ENCODE data around the gene PLEKHF1.

PLEKHF1 gene

DNA sequence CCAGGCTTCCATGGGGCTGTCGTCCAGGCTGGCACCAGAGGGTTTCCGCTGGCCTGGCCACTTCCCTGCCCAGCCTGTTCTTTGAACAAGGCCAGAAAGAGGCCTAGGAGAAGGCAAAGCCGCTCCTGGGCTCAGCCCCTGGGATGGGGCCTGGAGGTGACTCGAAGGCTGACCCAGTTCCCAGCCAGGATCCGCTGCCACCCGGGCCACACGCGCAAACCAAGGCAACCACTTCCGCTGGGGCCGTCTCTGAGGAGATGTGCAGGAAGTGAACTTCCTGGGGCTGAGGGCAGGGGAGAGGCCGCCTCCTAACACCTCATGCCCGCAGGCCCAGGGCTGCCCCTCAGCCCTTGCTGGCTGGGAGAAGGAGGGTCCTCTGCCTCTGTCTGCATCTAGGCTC is 15.2 kb downstream of the PLEKHF1 start:
- DNase-seq, result peak; percentile 30 to 47

DNA sequence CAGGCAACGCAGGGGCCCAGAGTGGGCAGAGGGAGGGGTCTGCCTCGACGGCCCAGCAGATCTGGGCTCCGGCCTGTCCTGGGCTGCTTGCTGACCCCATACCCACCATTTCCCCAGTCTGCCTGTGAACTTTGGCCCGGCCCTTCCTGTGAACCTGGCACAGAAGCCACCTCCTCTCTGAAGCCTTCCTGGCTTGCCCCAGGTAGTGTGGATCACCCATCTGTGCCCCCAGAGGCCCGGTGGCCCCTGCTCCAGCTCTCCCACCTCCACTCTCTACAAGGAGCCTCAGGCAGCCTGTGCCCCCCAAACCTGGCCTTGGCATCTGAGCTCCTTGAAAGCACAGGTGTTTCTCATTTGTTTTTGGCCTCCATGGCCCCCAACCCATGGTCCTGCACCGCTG is 15.7 kb downstream of the PLEKHF1 start:
- no peak for DNase-seq

DNA sequence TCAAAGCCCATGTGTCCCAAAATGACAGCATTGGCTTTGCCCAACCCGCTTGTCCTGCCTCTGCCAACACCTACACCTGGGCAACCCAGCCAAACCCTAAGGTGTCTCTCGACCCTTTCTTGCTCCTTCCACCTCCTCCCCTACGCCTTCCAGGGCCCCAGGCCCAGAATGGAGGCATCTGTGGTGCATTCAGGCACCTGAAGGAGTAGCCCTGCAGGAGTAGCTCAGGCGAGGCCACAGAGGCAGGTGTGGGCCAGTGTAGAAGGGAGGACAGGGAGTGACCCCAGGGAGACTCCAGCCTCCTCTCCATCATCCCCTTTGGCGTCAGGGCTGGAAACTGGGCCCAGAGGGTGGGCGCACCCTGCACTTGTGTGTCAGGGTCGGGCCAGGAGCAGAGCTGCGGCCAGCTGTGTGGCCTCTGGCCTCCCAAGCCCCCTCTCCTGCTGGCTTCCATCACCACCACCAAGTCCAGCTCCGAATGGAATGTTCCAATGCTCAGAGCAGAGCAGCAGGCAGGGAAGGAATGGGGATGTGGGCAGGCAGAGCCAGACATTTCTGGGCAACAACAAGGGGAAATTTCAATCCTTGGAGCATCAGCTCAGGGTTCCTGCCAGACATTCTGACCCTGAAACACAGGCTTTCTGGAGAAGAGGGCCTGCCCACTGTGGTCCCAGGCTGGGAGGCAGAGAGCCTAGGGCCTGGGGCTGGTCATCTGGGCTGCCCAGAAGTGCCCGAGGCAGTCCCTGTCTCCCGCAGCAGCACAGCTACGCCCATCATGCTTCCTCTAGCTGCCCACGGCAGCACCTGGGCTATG is 16.4 kb downstream of the PLEKHF1 start:
- DNase-seq, result no peak

DNA sequence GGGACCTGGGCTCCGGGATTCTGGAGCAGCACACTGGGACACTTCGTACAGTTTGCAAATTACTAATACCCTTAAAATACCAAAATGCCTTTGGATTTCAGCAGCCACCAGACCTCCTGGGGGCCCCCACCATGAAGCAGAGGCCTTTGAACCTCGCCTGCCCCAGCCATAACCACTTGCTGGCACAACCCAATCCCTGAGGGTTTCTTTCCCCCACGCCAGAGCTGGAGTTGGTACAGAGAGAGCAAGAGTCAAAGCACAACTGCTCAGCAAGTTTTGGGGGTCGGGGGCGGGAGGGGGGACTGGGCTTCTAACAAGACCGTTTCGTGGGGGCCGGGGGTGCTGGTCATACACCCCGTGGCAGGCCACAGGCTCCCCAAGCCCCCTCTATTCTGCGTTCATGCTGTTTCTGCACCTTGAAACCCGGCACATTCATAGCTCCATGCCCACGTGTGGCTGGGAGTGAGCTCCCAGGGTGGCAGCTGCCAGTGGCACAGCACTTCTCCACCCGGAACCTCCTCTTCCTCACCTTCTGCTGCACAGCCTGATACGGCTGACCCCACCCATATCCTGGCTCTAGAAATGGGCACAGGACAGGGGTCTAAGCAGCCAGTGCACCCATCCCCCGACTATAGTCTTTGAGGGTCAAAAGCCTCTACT is 17.1 kb downstream of the PLEKHF1 start:
- DNase-seq, result no peak

DNA sequence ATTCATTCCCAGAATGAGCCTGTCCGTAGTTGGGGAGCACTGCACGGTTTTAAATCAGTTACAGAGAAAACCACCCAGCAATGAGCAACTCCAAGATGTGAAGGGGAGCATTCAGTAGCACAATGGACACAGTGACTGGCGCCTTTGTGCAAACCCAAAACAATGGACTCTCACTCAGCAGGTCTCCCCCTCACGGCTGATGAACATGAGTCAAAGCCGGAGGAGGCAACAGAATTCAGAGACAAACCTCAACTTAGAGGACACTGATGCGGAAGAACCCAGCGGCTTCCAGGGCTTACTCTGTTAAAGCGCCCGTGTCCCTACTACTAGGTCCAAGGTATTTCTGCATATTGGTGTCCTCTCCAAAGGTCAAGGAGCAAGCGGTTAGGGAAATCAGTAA is 17.7 kb downstream of the PLEKHF1 start:
- DNase-seq, result no peak

DNA sequence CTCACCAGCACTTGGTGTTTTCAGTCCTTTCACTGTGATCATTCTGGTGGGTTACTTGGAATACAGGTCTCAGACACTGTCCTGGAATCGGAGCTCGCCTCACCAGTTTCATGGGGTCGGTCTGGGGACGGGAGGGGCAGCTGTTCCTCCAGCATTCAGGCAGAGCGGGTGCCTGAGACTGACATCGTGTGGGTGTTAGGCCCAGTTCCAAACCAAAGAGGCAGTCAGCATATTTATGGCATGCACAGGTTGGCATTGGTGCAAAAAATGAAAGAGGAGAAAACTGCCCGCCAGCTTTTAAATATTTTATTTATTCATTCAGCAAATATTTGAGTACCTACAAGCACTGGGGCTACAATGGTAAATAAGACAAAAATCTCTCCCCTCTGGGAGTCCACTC is 20.1 kb downstream of the PLEKHF1 start:
- no peak for DNase-seq

DNA sequence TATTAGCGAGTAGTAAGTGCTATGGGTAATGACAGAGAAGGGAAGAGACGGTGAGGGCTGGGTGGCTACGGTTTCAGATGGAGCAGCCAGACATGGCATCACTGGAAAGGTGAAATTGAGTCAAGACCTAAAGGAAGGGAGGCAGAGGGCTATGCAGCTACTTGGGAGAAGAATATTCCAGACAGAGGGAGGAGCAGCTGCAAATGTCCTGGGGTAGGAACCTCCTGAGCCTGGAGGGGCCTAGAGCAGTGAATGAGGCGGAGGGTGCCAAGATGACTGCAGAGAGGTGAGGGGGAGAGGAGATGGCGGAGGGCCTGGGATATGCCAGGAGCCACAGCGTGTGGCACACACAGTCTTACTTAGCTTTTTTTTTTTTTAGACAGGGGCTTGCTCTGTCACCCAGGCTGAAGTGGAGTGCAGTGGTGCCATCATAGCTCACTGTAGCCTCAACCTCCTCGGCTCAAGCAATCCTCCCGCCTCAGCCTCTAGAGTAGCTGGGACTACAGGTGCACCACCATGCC is 21.1 kb downstream of the PLEKHF1 start:
- DNase-seq, result no peak

DNA sequence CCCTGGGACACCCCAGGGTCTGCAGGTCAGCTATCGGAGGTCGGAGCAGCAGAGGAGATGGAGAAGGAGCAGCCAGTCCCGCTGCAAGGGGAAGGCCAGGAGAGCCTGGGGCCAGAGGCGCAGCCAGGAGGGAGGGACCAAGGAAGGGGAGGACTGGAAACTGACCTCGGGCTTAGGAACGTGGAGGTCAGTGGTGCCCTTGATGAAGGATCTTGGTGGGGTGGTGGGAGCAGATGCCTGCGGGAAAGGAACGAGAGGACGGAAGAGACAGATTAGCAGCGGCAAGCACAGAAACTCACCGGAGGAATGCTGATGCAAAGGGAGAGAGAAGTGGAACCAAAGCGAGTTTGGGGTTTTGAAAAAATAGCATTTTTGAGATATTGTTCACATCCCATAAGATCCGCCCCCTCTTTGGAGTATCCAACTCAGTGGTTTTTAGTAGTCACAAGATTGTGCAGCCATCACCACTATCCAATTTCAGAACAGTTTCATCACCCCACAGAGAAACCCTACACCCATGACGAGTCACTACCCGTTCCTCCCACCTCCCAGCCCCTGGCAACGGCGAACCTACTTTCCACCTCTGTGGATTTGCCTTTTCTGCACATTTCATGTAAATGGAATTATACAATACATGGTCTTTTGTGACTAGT is 22.1 kb downstream of the PLEKHF1 start:
- no peak for DNase-seq

DNA sequence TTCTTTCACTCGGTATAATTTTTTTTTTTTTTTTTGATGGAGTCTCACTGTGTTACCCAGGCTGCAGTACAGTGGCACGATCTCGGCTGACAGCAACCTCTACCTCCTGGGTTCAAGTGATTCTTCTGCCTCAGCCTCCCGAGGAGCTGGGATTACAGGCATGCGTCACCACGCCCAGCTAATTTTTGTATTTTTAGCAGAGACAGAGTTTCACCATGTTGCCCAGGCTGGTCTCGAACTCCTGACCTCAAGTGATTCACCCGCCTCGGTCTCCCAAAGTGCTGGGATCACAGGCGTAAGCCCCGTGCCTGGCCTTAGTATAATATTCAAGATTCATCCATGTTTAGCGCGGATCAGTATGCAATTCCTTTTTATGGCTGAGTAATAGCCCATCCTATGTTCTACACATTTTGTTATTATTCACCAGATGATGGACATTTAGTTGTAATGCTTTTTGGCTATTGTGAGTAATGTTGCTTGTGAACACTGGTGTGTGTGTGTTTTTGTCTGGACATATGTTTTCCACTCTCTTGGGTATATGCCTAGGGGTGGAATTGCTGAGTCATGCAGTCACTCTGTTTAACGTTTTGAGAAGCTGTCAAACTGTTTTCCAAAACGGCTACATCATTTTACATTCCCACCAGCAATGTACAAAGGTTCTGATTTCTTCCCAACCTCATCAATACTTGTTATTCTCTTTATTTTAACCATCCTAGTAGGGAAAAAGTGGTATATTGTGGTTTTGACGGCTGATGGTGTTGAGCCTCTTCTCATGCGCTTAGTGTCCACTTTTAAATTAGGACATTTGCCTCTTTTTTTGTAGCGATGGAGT is 22.9 kb downstream of the PLEKHF1 start:
- no peak for DNase-seq

DNA sequence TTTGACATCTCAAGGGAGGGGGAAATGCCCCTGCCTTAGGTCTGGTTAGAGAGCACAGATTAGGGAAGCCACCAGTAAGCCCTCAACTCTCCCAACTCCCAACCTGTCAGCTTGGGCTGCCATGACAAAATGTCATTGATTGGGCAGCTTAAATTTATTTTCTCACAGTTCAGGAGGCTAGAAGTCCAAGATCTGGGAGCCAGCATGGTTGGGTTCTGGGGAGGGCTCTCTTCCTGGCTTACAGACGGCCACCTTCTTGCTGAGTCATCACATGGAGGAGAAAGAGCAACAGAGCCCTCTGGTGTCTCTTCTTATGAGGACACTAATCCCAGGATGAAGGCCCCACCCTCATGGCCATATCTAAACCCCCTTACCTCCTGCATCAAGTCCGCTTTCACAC is 25.6 kb downstream of the PLEKHF1 start:
- peak; percentile 52 to 54 for DNase-seq

DNA sequence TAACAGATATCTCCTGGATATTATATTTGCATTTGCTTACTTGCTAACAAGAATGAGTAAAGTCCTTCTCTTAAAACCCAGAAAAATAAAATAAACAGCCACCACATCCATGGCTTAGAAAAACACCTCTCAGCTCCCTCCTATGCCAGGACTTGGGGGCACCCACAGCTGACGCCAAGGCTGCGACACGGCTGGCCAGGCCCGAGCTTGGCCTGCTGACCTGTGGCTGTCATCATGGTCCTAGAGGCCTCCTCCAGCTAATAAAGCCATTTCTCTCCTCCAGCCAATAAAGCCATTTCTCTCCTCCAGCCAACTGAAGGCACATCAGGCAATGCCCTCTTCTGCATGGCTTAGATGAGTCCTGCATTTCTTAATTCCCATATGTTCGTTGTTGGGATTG is 28.9 kb downstream of the PLEKHF1 start:
- no peak for DNase-seq

DNA sequence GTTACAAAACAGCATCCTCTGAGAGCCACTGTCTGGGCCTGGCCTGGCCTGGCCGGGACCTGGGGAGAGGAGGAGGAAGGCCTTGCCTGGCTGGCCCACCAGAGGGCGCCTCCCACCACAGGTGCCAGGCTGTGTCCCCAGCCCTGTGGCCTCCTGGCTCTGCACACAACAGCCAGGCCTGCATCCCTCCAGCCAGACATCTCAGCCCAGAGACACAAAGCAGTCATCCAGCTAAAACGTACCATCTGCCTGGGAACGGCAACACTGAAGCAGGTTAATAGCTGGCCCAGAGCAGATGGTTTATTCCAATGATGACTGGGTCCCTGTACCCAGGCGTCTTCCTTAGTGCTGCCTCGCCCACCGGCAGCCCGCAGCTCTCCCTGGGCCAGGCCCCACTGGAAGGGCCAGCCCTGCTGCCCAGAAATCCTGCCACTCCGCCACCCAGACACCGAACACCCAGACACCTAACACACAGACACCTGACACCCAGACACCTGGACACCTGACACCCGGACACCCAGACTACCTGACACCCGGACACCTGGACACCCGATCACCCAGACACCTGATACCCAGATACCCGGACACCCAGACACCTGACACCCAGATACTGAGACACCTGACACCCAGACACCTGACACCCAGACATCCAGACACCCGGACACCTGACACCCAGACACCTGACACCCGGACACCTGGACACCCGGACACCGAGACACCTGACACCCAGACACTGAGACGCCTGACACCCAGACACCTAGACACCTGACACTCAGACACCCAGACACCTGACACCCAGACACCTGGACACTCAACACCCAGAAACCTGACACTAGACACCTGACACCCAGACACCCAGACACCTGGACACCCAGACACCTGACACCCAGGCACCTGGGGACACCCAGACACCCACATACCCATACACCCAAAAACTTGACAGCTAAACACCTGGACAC is 29.7 kb downstream of the PLEKHF1 start:
- DNase-seq, result peak; percentile 86 to 90

DNA sequence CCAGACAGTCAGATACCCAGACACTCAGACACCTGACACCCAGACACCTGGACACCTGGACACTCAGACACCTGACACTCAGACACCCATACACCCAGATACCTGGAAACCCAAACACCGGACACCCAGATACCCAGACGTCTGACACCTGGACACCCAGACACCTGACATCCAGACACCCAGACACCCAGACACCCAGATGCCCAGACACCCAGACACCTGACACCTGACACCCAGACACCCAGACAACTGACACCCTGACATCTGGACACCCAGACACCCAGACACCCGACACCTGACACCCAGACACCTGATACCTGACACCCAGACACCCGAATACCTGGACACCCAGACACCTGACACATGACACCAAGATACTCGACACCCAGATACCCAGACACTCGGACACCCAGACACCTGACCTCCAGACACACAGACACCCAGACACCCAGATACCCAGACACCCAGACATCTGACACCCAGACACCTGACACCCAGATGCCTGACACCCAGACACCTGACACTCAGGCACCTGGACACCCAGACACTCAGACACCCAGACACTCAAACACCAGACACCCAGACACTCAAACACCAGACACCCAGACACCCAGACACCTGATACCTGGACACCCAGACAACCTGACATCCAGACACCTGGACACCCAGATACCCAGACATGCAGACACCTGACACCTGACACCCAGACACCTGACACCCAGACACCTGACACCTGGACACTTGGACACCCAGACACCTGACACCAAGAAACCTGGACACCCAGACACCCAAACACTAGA is 30.7 kb downstream of the PLEKHF1 start:
- no peak for DNase-seq

DNA sequence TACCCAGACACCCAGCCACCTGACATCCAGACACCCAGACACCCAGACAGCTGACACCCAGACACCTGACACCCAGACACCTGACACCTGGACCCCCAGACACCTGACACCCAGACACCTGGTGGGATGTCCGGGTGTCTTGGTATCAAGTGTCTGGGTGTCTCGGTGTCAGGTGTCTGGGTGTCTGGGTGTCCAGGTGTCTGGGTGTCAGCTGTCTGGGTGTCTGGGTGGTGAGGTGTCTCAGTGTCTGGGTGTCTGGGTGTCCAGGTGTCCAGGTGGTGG is 31.2 kb downstream of the PLEKHF1 start:
- no peak for DNase-seq

DNA sequence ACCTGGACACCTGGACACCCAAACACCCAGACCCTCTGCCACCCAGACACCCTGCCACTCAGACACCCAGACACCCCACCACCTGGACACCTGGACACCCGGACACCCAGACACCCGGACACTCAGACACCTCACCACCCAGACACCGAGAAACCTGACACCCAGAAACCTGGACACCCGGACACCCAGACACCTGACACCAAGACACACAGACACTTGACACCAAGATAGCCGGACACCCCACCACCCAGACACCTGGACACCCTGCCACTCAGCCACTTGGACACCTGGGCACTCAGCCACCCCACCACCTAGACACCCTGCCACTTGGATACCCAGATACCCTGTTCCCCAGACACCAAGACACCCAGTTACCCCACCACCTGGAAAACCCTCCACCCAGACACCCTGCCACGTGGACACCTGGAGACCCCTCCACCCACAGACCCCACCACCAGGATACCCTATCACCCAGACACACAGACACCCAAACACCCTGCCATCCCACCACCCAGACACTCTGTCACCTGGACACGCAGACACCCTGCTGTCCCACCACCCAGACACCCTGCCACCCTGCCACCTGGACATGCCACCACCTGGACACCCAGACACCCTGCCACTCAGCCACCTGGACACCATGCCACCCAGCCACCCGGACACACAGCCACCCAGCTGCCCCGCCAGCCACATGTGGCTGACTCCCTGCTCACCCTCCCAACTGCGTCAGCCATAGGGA is 32.4 kb downstream of the PLEKHF1 start:
- no peak for DNase-seq

DNA sequence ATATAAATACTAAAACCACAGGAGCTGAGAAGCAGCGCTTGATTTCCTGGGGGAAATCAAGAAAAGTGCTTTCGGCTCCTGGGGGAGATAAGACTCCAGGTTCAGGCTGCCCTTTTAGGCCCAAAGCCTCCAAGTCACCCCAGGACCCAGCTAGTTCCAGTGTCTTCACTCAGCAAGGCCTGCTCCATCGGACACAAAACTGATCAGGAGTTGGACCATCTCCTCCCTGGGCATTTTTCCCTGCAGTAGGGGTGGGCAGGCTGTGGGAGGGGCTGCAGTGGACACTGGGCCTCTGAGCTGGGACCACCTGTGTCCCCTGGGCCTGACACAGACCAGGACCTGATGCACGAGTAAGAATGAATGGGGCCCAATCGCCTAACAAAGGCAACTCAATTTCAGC is 34.6 kb downstream of the PLEKHF1 start:
- no peak for DNase-seq

DNA sequence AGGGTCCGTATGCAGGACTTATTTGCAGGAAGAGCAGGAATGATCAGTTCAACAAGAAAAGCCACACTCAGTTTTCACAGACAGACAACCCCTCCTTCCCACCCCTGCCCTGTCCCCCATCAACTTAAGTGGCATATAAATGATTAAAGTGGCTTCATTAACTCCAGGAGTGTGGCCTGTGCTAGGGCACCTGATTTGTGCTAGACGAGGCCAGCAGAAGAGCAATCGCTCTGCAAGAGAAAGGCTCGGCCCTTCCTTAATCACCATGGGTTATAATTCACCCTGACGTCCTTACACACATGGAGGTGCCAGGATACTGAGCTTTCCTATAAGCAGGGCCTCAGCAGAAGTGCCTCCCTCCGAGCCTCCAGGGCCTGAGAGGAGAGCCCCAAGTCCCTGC is 35.2 kb downstream of the PLEKHF1 start:
- no peak for DNase-seq

DNA sequence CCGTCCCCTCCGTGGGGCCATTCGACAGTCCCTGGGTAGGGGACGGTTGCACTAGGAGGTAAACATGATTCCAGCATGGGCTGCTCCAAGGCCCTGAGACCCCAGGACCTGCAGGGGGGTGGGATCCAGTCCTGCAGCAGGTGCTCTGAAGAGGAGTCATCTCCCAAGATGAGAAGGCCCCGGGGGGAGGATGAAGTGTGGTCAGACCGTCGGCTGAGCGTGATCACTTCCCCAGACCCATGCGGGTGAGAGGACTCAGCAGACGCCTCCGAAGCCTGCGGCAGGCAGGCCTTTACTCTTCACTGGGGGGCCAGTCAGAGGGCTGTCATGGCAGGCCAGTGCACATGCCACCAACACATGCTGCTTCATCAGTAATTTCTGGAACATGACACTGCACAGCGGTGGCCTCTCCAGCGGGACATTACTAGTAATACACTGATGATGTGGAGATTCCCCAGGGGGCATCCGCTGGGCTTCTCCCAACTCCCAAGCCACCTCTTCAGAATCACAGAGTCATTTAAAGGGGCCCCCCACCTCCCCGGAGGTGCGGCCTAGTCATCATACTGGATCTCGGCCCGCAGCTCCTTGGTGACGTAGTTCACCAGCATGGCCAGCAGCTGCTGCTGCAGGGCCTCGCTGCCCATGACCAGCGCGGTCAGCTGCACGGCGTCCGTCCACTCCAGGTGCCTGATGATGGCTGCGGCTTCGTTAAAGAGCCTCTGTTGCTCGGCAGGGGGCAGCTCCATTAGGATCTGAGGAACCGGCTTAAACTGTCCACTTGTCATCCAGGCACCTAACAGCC is 37.1 kb downstream of the PLEKHF1 start:
- DNase-seq, result no peak

DNA sequence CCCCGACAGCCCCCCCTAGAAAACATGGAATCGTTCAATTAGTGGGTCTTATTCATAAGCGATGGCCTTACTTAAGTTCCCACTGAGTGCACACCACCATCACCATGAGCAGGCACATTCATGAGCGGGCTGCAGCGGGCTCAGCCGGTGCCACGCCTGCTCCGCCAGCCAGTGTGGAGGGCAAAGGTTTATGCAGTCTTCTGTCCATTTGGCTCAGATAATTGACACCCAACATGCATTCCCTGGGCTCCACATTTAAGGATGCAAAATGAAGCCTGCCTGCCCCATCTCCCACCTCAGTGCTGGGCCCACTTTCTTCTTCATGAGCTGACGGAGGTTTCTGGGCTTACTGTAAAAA is 37.7 kb downstream of the PLEKHF1 start:
- no peak for DNase-seq
